Fibroblast of skin of abdomen (primary cell): ENCODE results near the gene SKIL.

ENCODE experiments used
- DNase-seq: peaks from one replicate; pipeline ENCODE4 v3.0.0-alpha.2; 2013

SKIL gene

DNA sequence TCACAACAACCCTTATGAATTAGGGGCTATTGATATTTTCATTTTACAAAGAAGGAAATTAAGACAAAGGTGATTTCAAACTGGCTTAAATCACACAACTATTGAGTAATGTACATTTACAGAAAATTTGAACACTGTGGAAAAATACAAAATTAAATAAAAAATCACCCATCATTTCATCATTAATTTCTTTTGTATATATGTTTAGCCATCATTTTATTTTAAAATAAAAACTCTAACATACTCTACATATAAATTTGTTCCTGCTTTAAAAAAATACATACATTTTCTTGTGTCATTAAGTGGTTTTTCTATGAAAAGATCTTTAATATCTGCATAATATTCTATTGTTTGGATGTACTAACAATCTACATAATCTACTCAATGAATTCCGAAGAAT, 81.3 kb downstream of the SKIL start:
- no peak for DNase-seq

DNA sequence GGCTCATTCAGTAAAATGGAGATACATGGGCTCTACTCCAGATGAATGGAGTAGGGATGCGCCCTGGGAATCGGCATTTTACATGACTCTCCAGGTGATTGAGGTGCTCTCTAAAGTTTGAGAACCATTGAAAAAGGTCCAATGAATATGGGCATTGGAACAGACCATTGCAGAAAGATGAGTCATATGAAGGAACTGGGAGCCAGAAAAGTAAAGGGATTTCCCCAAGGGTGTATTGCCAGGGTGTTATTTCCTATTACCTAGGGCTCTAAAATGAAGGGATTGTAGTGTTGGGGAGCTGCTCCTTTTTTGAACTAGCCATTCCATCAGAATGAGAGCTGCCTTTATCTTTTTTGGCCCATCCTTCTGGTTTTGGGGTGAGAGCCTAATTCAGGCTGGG, 82.8 kb downstream of the SKIL start:
- no peak for DNase-seq

DNA sequence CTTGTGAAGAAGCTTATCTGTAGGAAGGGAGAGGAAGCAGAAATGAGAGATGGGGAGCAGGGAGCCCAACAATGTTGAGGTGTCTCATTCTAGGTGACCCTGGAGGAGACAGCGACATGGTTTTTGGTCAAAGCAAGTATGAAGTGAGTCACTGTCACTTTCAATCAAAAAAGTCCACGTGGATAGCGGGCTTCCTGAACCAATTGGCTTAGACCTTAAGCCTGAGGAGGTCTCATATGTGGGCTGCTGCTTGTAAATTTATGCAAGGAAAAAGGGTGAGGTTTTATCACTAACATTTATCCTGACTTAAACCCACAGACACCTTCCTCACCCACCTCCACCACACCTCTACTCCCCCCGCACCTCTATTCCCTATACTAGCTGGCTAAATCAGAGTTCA, 83.9 kb downstream of the SKIL start:
- no peak for DNase-seq

DNA sequence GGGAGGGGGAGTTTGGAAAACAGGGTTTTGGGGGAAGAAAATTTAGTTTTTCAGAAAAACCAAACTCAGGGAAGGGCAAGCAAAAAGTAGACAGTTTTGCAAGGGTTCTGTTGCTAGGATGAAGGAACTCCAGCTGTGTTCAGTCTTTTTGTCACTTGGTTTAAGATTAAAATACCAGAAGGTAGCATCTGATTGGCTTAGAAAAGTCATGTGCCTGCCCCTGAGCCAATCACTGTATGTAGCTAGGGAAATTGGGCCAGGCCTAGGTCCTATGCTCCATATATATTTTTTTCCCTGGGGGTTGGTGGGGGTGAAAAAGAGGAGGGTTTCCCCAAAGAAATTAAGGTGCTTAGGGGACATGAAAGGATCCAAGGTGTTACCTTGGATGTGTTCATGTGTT, 85.4 kb downstream of the SKIL start:
- no peak for DNase-seq

DNA sequence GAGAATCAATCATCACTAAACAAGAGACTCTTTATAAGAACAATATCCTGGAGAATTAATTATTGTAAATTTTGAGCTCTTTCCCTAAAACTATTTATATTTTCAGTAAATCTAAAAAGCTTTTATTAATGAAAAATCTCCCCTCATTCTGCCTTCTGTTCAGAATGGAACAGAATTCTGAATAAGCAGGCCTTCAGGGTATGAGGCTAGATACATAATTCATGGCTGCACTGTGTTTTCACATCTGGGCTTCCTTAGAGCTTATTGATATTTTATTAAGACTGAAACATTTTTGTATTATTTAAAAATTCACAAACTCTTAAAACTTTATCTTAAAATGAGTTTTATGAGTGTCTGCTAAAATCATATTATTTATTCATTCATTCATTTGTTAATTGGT, 85.9 kb downstream of the SKIL start:
- no peak for DNase-seq
